Measurements from ENCODE around the gene PEPD.

The PEPD gene

GRCh38 chr19:33464010-33464732 lies 57.4 kb downstream of the PEPD start:
- Histone ChIP-seq H3K9me2 (replicated peaks; ENCODE audit: low read depth, low read length) (no peaks in the 10 kb centered on the region), H3K4me1 (ENCODE audit: insufficient read depth, low read length, poor library complexity, severe bottlenecking) (peaks cover 6% of the 10 kb centered on the region), H3K9ac (ENCODE audit: low read depth, low read length, poor library complexity, severe bottlenecking) (no peak overlapping the region), H3K36me3 (ENCODE audit: insufficient read depth, low read length) (peaks cover 5% of the 10 kb centered on the region; the same call in 1 of the 2 replicates), H3K79me2 (ENCODE audit: insufficient read depth, low read length) (no peaks in the 10 kb centered on the region), H3K9me3 (ENCODE audit: insufficient read depth, low read depth, low read length) (no peaks in the 10 kb centered on the region), H3K4me2 (ENCODE audit: low read depth, low read length, poor library complexity, severe bottlenecking) (no peak overlapping the region), H3K27me3 (ENCODE audit: insufficient read depth, low read length, poor library complexity, severe bottlenecking) (no peaks in the 10 kb centered on the region), H2AFZ (ENCODE audit: low read length) (no peak overlapping the region), H4K20me1 (ENCODE audit: insufficient read depth, low read length, poor library complexity, severe bottlenecking) (no peaks in the 10 kb centered on the region), H3F3A (ENCODE audit: low read depth) (no peaks in the 10 kb centered on the region), H3K4me3 (ENCODE audit: low read length, poor library complexity, severe bottlenecking) (no peak overlapping the region)
- TF ChIP-seq CTCF (conservative IDR thresholded peaks at IDR 0.05; ENCODE audit: low read length) (no peak), EZH2phosphoT487 (IDR thresholded peaks at IDR 0.05; ENCODE audit: borderline replicate concordance) (no peak)

- TF ChIP-seq EZH2phosphoT487 (IDR thresholded peaks at IDR 0.05; ENCODE audit: borderline replicate concordance): no peak
- no peak for TF ChIP-seq CTCF (conservative IDR thresholded peaks at IDR 0.05; ENCODE audit: low read length)
- Histone ChIP-seq H3K36me3 (ENCODE audit: insufficient read depth, low read length) (peaks cover 5% of the 10 kb centered on the region; the same call in 1 of the 2 replicates), H3K9ac (ENCODE audit: low read depth, low read length, poor library complexity, severe bottlenecking) (no peak overlapping the region), H4K20me1 (ENCODE audit: insufficient read depth, low read length, poor library complexity, severe bottlenecking) (no peaks in the 10 kb centered on the region), H2AFZ (ENCODE audit: low read length) (no peak overlapping the region), H3K4me3 (ENCODE audit: low read length, poor library complexity, severe bottlenecking) (no peak overlapping the region), H3K4me1 (ENCODE audit: insufficient read depth, low read length, poor library complexity, severe bottlenecking) (peaks cover 7% of the 10 kb centered on the region), H3K9me3 (ENCODE audit: insufficient read depth, low read depth, low read length) (no peaks in the 10 kb centered on the region), H3K27me3 (ENCODE audit: insufficient read depth, low read length, poor library complexity, severe bottlenecking) (no peaks in the 10 kb centered on the region), H3K9me2 (replicated peaks; ENCODE audit: low read depth, low read length) (no peaks in the 10 kb centered on the region), H3F3A (ENCODE audit: low read depth) (no peaks in the 10 kb centered on the region), H3K79me2 (ENCODE audit: insufficient read depth, low read length) (no peaks in the 10 kb centered on the region), H3K4me2 (ENCODE audit: low read depth, low read length, poor library complexity, severe bottlenecking) (no peak overlapping the region)
These were observed 58.4 kb downstream of the PEPD start for GRCh38 chr19:33463199-33463598.

GRCh38 chr19:33462112-33462791 lies 59.3 kb downstream of the PEPD start:
- Histone ChIP-seq H3F3A (ENCODE audit: low read depth) (no peaks in the 10 kb centered on the region), H3K79me2 (ENCODE audit: insufficient read depth, low read length) (no peaks in the 10 kb centered on the region), H3K27me3 (ENCODE audit: insufficient read depth, low read length, poor library complexity, severe bottlenecking) (no peaks in the 10 kb centered on the region), H2AFZ (ENCODE audit: low read length) (no peak overlapping the region), H3K9ac (ENCODE audit: low read depth, low read length, poor library complexity, severe bottlenecking) (no peak overlapping the region), H3K4me1 (ENCODE audit: insufficient read depth, low read length, poor library complexity, severe bottlenecking) (peaks cover 7% of the 10 kb centered on the region), H3K36me3 (ENCODE audit: insufficient read depth, low read length) (peaks cover 5% of the 10 kb centered on the region; the same call in 1 of the 2 replicates), H3K9me3 (ENCODE audit: insufficient read depth, low read depth, low read length) (no peaks in the 10 kb centered on the region), H4K20me1 (ENCODE audit: insufficient read depth, low read length, poor library complexity, severe bottlenecking) (no peaks in the 10 kb centered on the region), H3K4me3 (ENCODE audit: low read length, poor library complexity, severe bottlenecking) (no peak overlapping the region), H3K4me2 (ENCODE audit: low read depth, low read length, poor library complexity, severe bottlenecking) (no peak overlapping the region), H3K9me2 (replicated peaks; ENCODE audit: low read depth, low read length) (no peaks in the 10 kb centered on the region)
- no peak for TF ChIP-seq EZH2phosphoT487 (IDR thresholded peaks at IDR 0.05; ENCODE audit: borderline replicate concordance)
- no peak for TF ChIP-seq CTCF (conservative IDR thresholded peaks at IDR 0.05; ENCODE audit: low read length)
